ENCODE measurements around the gene OIP5. TPM values are rescaled to one million over a fixed set of nuclear protein-coding genes. Genes with fewer than 3 reads are reported as not detected.
A peak's percentile ranks its signal among the peaks of the same experiment; 100 is the strongest.
"Not testable (repeated sequence)": the region's sequence is repeated elsewhere in the genome, so short reads cannot be mapped to it uniquely, and the experiment has no call there.

OIP5 gene
- 10 to 100 TPM in 1 of 5 donors, 1 to 10 TPM in 4; 5.3 to 13.9 (median 7.0) TPM for polyA plus RNA-seq (ENCODE audit: insufficient read depth in 1 of 5, insufficient read length in 5 of 5, low replicate concordance in 1 of 5)
- long read RNA-seq, donor 1, transcript OIP5-201 (5 exons, 1,236 nt), result major isoform, 9 of 268 reads
- long read RNA-seq, donor 1, partial matches to known transcripts, result 241 of 268 reads
- long read RNA-seq, donor 1, other reads (novel, unspliced or antisense), result 18 of 268 reads
- long read RNA-seq, donor 2, transcript OIP5-201 (5 exons, 1,236 nt), result major isoform, 5 of 6 reads
- long read RNA-seq, donor 2, partial matches to known transcripts, result 0 of 6 reads
- long read RNA-seq, donor 2, other reads (novel, unspliced or antisense), result 0 of 6 reads
- long read RNA-seq, donor 3, transcript OIP5-201 (5 exons, 1,236 nt), result major isoform, 5 of 5 reads
- long read RNA-seq, donor 3, partial matches to known transcripts, result 0 of 5 reads
- long read RNA-seq, donor 3, other reads (novel, unspliced or antisense), result 0 of 5 reads
- long read RNA-seq, donor 4, result 0 reads
- long read RNA-seq, donor 5, transcript OIP5-201 (5 exons, 1,236 nt), result major isoform, 14 of 577 reads
- long read RNA-seq, donor 5, partial matches to known transcripts, result 524 of 577 reads
- long read RNA-seq, donor 5, other reads (novel, unspliced or antisense), result 37 of 577 reads
- long read RNA-seq, donor 6, transcript OIP5-201 (5 exons, 1,236 nt), result major isoform, 5 of 164 reads
- long read RNA-seq, donor 6, partial matches to known transcripts, result 148 of 164 reads
- long read RNA-seq, donor 6, other reads (novel, unspliced or antisense), result 11 of 164 reads
- long read RNA-seq, donor 7, partial matches to known transcripts, result 98 of 122 reads
- long read RNA-seq, donor 7, other reads (novel, unspliced or antisense), result 21 of 122 reads
- long read RNA-seq, donor 8, transcript OIP5-201 (5 exons, 1,236 nt), result major isoform, 6 of 7 reads
- long read RNA-seq, donor 8, partial matches to known transcripts, result 0 of 7 reads
- long read RNA-seq, donor 8, other reads (novel, unspliced or antisense), result 0 of 7 reads

DNA sequence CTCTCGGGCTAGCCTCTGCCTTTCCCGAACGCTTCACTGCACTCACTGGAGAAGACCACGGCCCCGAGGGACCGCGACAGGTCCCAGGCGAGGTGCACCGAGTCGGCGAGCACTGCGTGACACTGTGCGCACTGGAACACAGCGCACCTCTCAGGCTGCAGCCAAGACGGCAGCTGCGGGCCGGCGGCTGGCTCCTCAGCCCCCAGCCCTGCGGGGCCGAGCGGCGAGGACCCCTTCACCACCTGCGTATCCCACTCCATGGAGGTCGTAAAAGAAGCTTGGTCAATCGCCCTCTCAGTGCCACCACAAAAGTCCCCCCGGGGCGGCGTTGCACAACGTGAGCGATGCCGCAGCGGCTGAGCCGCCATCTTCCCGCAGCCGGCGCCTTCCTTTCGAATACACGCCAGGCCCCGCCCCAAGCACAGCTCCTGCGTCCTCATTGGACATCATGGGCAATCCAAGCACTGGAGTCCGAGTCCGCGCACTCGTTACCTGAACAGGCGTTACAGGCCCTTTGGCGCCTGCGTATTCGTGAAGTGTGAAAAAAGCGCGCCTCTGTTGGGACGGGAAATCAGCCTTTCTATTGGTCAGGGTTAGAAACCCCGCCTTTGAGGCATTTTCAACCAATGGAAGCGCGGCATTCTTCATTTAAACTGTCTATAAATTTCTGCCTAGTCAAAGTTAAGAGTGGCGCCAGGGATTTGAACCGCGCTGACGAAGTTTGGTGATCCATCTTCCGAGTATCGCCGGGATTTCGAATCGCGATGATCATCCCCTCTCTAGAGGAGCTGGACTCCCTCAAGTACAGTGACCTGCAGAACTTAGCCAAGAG lies at the start of gene OIP5, which contains the start of gene NUSAP1:
Gene OIP5, minus strand, starts transcription at position 398 of the 832 bp plus-strand sequence. Its CDS starts 30 bp downstream, at position 368.
Gene NUSAP1, plus strand, starts transcription at position 688 of the 832 bp plus-strand sequence. Its CDS starts 77 bp downstream, at position 765.
- peak; percentile 97 to 99 for DNase-seq

DNA sequence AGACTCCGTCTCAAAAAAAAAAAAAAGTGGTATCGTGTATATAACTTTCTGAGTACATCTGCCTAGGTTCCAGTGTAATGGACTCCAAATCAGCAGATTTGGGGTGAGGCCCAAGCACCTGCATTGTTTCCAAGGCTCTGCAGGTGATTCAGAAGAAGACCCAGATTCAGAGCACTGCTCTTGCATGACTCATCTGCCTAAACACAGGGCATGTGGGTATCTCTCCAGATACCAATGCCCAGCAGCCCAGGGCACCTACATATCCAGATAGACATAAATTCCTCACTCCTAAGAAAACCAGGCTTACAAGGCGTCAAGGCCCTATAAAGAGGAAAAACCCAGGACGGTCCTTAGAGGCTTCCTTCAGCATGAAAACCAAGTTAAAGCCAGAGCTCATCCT lies 45.6 kb upstream of the OIP5 start:
- DNase-seq, result no peak

DNA sequence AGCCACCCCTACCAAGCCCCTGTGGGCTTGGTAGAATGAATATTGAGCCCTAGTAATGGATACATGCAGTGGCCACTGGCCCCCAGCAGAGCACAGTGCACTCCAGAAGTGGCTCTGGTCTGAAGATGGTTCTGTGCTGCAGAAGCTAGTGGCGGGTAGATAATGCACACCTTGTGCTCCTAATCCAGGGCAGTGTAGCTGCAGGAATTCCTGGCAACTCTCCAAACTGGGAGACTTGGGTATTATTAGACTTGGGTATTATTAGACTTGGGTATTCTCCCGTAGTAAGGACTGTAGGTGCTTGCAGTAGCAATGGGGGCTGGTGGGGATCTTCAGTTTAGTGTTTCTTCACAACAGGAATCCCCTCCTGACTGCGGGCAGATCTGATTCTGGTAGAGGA lies 35.0 kb upstream of the OIP5 start:
- no peak for DNase-seq

DNA sequence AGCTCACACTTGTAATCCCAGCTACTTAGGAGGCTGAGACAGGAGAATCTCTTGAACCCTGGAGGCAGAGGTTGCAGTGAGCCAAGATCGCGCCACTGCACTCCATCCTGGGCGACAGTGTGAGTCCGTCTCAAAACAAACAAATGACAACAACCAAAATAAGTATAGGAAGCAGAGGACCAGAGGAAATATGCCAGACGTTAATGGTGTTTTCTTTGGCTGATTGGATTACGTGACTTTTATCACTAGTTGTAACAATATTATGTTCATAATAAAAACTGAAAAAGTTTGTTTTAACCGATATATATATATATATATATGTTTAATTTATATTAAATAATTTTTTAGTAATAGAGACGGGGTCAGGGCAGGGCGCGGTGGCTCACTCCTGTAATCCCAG lies 22.0 kb upstream of the OIP5 start:
- no peak for DNase-seq

DNA sequence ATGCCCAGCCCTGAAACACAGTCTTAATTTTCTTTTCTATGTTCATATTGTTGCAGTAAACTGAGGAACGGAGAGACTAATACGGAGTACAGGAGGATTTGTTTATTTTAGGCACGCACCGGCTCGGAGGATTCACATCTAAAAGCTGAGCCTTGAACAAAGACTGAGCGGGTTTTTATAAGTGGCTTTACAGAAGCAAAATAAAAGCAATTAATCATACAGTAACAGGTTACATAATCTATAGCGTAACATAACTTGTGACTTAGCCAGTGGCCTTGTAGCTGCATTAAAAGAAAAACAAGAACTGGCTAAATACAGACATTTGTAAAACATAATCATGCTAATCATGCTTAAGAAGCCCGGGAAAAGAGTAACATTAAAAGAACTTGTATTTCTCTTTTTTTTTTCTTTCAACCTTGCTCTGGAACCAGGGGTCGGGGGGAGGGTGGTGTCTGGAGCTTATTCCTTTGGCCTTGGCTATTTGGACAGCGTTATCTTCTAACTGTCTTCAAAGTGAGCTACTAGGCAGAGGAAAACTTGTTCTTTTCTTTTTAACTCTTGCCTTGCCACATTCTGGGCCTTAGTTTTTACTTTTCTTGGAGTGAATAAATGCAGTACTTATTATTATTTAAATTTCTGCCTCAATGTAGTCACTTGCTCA lies 17.8 kb upstream of the OIP5 start:
- no peak for DNase-seq

DNA sequence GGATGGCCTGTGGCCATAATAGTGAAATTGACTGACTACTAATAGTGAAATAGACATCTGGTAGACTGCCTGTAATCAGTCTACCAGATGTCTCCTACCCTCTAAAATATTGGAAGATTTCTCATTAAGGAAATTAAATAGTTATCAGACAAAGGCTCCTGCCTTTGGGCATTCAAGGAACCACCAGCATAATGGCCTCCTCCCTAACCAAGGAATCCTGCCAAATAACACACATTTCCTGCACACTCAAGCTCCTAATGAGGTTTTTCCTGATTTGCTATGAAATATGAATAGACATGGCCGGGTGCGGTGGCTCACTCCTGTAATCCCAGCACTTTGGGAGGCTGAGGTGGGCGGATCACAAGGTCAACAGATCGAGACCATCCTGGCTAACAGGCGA lies 14.8 kb upstream of the OIP5 start:
- no peak for DNase-seq

DNA sequence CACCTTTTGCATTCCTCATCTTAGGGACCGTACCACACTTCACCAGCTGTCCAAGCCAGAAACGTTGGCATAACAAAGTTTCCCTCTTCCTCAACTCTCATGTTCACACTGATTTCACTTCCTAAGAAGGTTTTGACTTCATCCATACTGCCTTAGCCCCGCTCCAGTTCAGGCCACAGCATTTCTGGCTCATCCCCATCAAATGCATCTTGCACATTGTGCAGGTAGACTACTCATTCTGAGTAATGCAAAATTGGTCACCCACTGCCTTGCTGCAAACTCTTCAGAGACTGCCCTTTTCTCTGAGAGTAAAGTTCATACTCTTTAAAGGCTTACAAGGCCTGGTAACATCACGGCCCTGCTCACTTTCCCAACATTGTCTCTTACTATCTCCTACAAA lies 9.1 kb upstream of the OIP5 start:
- DNase-seq, result no peak

DNA sequence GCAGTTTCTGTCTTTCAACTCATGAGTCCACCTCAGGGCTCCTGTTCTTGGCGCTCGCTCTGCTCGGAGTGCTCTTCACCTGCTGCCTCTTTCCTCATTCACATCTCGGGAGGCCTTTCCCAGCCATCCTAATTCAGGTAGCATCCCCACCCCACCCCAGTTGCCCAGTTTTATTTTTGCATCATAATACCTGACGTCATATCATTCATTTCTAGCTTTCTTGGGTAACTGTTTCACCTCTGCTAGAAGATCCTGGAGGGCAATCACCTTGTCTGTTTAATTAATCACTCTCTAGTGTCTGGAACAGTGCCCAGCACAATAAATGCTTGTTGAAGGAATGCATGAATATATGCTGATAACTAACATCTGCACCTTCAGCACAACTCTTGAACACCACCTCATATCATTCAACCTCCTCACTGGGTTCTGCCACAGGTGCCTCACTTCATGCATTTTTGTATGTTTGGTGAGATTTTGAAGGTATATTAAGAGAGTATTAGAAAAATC lies 7.9 kb upstream of the OIP5 start:
- DNase-seq, result no peak

DNA sequence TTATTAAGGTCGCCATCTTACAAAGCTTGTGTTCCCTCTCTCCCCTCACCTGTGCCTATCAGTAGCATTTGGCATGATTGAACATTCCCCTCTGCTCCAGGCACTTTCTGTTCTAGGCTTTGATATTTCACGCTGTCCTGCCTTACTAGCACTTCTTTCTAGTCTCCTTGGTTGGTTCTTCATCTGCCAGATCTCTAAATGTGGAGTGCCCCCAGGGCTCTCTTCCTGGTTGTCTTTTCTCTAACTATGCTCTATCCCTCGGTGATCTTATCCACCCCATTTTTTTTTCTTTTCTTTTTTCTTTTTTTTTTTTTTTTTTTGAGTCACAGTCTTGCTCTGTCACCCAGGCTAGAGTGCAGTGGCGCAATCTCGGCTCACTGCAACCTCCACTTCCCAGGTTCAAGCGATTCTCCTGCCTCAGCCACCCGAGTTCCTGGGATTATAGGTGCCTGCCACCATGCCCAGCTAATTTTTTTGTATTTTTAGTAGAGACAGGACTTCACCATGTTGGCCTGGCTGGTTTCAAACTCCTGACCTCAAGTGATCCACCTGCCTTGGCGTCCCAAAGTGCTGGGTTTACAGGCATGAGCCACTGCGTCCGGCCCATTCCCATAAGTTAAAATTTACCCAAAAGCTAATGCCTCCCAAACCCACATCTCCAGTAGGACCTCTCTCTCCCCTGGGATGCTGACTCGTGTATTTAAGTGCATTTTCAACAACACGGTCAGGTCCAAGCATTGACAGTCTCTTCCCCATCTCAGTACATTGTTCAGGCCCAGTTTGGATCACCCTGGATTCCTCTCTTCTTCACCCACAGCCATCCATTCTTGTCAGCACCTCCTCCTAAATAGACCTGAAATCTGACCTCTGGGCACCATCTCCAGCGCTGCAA lies 5.5 kb upstream of the OIP5 start:
- no peak for DNase-seq

DNA sequence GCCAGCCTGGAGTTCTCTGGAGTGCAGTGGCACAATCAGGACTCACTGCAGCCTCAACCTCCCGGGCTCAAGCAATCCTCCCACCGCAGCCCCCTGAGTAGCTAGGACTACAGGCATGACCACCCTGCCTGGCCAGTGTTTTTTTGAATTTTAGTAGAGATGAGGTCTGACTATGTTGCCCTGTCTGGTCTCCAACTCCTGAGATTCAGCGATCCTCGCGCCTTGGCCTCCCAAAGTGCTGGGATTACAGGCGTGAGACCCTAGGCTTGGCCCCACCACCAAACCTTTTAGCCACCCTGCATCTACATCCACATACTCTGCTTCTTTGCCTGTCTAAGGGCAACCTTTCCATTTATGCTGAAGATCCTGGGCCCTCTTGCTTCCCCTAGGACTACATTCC lies 4.7 kb upstream of the OIP5 start:
- DNase-seq, result no peak

DNA sequence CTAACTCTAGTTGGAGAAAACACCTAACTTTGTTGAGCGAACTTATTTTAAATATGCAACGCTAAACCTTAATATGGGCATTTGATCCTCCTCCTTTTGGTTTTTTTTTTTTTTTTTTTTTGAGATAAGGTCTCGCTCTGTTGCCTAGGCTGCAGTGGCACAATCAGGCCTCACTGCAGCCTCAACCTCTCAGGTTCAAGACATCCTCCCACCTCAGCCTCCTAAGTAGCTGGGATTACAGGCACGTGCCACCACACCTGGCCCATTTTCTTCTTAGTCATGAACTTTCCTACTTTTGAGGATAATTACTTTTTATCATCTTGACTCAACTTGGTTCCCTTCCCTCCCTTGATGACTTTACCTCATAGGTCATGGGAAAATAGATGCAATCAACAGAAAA lies 4.2 kb upstream of the OIP5 start:
- DNase-seq, result no peak

DNA sequence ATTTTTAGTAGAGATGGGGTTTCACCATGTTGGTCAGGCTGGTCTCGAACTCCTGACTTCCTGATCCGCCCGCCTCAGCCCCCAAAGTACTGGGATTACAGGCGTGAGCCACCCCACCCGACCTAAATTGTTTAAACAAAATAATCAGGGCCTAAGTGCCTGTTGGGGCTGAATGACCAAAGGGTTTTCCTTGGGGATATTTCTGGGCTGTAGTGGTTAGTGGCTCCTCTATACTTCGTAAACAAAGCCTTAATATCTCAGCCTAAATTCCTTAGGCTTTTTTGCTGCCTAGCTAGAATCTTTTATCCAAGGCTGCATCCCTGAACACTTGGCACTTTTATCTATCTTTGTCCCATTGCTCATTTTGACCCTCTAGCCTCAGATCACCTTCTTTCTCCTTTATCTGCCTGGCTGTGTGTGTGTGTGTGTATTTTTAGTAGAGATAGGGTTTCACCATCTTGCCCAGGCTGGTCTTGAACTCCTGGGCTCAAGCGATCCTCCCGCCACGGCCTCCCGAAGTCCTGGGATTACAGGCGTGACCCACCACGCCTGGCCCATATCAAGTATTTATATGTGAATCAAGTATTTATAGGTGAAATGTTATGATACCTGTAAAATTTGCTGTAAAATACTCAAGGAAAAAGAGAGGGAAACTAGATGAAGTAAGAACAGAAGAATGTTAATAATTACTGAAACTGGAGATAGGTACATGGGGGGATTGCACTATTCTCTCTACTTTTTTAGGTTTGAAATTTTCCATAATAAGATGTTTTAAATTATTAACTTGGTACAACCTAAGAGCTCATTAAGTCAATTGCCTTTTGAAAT lies 2.1 kb upstream of the OIP5 start:
- DNase-seq, result no peak

DNA sequence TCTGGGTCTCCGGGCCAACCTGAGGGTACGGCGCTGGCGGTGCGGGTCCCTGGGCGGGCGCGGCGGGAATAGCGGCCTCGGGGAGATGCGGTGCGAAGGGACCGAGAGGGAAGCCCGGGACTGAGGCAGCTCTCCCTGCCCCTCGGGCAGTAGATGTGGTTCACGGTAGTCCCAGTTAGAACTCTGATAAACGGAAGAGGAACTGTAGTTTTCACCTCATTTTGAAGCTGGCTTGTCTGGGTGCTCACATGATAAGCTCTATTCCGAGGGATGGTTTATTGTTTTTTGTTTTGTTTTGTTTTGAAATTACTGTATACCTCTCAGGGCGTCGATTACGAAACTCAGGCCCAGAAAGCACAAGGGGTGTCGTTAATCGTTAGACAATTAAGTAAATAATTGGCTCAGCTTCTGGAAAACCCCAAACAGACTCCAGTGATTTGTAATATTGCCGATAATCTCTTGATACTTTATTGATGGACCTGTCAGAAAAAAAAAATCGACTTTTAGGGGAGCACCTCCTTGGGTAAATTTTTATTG lies 703 bp upstream of the OIP5 start:
- no peak for DNase-seq

DNA sequence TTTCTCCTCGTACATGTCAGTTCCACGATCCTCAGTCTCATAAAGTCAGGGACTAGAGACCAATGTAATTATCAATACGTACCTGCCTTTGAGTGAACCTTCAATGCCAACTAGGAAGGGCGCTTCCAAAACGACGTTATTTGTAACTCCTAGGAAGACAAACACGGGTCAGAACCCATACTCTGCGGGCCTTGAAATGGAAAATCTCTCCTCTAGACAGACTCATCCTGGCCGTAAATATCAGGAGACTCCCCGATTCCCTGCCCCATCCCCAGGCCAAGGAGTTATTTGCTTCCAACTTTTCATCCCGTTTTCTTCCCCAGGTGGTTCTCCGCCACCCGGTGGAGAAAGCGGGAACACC lies 578 bp downstream of the OIP5 start:
- no peak for DNase-seq

DNA sequence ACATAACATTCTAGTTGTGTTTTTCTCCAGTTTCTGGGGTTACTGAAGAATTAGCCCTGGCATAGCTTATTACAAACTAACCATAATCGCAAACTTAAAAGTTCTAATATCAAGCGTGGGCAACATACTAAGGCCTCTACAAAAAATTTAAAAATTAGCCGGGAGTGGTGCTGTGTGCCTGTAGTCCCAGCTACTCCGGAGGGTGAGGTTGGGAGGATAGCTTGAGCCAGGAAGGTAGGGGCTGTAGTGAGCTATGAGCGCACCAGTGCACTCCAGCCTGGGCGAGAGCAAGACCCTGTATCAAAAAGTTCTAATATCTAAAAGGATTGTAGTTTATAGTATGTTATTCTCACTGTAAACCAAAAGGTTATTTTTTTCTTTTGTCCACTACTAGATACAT lies 1.1 kb downstream of the OIP5 start:
- no peak for DNase-seq

DNA sequence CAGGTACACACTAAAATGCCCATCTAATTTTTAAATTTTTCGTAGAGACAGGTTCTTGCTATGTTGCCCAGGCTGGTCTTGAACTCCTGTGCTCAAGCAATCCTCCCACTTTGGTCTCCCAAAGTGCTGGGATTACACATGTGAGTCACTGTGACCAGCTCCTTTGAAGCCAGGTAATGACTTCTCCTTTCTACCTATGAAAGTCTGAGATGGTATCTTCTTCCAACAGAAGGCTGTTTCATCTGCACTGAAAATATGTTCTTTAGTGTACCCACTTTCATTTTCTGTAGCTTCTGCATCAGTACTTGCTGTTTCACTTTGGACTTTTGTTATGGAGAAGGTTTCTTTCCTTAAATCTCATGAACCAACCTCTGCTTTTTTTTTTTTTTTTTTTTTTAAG lies 8.8 kb downstream of the OIP5 start:
- no peak for DNase-seq

DNA sequence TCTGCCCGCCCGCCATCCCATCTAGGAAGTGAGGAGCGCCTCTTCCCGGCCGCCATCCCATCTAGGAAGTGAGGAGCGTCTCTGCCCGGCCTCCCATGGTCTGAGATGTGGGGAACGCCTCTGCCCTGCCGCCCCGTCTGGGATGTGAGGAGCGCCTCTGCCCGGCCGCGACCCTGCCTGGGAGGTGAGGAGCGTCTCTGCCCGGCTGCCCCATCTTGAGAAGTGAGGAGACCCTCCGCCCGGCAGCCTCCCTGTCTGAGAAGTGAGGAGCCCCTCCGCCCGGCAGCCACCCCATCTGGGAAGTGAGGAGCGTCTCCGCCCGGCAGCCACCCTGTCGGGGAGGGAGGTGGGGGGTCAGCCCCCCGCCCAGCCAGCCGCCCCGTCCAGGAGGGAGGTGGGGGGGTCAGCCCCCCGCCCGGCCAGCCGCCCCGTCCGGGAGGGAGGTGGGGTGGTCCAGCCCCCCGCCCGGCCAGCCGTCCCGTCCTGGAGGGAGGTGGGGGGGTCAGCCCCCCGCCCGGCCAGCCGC lies 11.5 kb downstream of the OIP5 start:
- not testable (repeated sequence) for DNase-seq

DNA sequence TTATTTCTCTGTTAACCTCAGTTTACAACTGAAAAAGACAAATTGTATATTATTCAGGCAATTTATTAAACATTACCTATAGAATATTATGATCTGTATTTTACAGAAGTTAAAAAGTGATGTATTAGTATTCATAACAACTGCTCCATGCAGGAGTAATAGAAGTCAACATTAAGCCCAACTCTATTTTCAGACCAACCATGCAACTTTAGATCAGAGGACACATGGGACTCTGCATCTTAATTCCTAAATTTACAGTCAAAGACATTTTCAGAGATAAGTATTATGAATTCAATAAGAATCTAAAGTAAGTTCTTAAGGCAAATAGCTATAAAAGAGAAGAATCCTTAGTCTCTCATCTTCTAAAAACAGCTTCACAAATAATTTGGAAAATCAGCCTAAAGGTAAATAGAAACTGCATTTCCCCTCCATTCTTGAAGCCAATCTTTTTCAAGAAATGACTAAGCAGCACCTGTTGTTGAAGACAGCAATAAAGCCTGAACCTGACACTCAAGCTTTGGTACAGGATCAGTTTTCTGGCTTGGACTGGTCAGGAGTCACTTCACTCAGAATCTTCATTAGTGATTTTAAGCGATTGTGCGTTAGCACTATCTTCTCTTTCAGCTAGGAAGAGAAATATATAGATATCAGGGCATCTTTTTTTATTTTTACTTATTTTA lies 23.0 kb downstream of the OIP5 start:
- no peak for DNase-seq
